NCI-H1417 treated with DMSO at 0.1 percent for 48 hours (cell line): ENCODE data around the gene PRPH.
A peak's percentile ranks its signal among the peaks of the same experiment; 100 is the strongest.
"Not testable (repeated sequence)": the region's sequence is repeated elsewhere in the genome, so short reads cannot be mapped to it uniquely, and the experiment has no call there.

Experiments used
- DNase-seq: peaks from one replicate; lab custom pipeline; 2025; lab: John Stamatoyannopoulos, UW

PRPH gene

GRCh38 chr12:49298160-49298559 is 3.2 kb downstream of the PRPH start:
- no peak for DNase-seq

GRCh38 chr12:49301760-49302159 is 6.8 kb downstream of the PRPH start:
- DNase-seq = no peak

- no peak for DNase-seq
Observed at GRCh38 chr12:49304161-49304560, 9.2 kb downstream of the PRPH start.

GRCh38 chr12:49305762-49306510 is 11.0 kb downstream of the PRPH start:
- no peak for DNase-seq

GRCh38 chr12:49309386-49309785 is 14.4 kb downstream of the PRPH start:
- DNase-seq = no peak

- not testable (repeated sequence) for DNase-seq
Observed at GRCh38 chr12:49310451-49311000, 15.6 kb downstream of the PRPH start.

GRCh38 chr12:49314811-49315210 is 19.9 kb downstream of the PRPH start:
- DNase-seq = no peak

GRCh38 chr12:49317118-49317517 is 22.2 kb downstream of the PRPH start:
- DNase-seq = not testable (repeated sequence)

- not testable (repeated sequence) for DNase-seq
Observed at GRCh38 chr12:49320411-49321103, 25.6 kb downstream of the PRPH start.

GRCh38 chr12:49322367-49322707 is 27.4 kb downstream of the PRPH start:
- DNase-seq = no peak

GRCh38 chr12:49322708-49323523 is 28.0 kb downstream of the PRPH start, which contains the start of gene TROAP:
TSS of gene TROAP (plus strand) at chr12:49323255. CDS start at chr12:49323609, 354 bp downstream.
- DNase-seq = peak; percentile 97

- DNase-seq = no peak
Observed at GRCh38 chr12:49323524-49324097, 28.7 kb downstream of the PRPH start.

GRCh38 chr12:49325606-49326005 is 30.7 kb downstream of the PRPH start:
- DNase-seq = no peak

- no peak for DNase-seq
Observed at GRCh38 chr12:49327368-49327767, 32.4 kb downstream of the PRPH start.

- no peak for DNase-seq
Observed at GRCh38 chr12:49327887-49328286, 32.9 kb downstream of the PRPH start.

- no peak for DNase-seq
Observed at GRCh38 chr12:49328816-49329215, 33.9 kb downstream of the PRPH start.

- DNase-seq = no peak
Observed at GRCh38 chr12:49330032-49330619, 35.2 kb downstream of the PRPH start.

GRCh38 chr12:49330631-49331379 is 35.9 kb downstream of the PRPH start:
- no peak for DNase-seq

- no peak for DNase-seq
Observed at GRCh38 chr12:49331380-49332222, 36.7 kb downstream of the PRPH start.

- no peak for DNase-seq
Observed at GRCh38 chr12:49332441-49332861, 37.5 kb downstream of the PRPH start.
